Measurements from ENCODE around the gene FOXP4. TPM values are rescaled to one million over a fixed set of nuclear protein-coding genes. Genes with fewer than 3 reads are reported as not detected.

The FOXP4 gene
- total RNA-seq, 2 donors from 2014 or later, result 8.6 to 10.5 TPM

GRCh38 chr6:41646026-41646795 lies 100.0 kb downstream of the FOXP4 start:
- H3K36me3 ChIP-seq (replicated peaks in 1 of 2; ENCODE audit: insufficient read depth in 1 of 2, low read depth in 2 of 2), result no peaks in the 10 kb centered on the region
- WGBS, 2 donors, result 65 to 77% methylated on average over 8 to 14 of the region's 14 CpGs
- DNase-seq (no peak), ATAC-seq (no peak)
- no peaks in the 10 kb centered on the region for H3K9me3 ChIP-seq
- no peak overlapping the region for H3K4me3 ChIP-seq
- H3K27ac ChIP-seq, result no peak overlapping the region
- intact Hi-C loops (cut with DNase I), result no loop called here
- H3K27me3 ChIP-seq, result no peaks in the 10 kb centered on the region
- no peaks in the 10 kb centered on the region for H3K4me1 ChIP-seq
- no peak for TF ChIP-seq POLR2A (IDR thresholded peaks at IDR 0.05)
- no peak for TF ChIP-seq CTCF (IDR thresholded peaks at IDR 0.05)

- 86% methylated on average over 9 of the region's 9 CpGs; no CpG with 5 or more reads in 1 of the 2 donors for WGBS, 2 donors
- H3K9me3 ChIP-seq, result no peaks in the 10 kb centered on the region
- no peaks in the 10 kb centered on the region for H3K4me1 ChIP-seq
- H3K27me3 ChIP-seq, result no peaks in the 10 kb centered on the region
- H3K4me3 ChIP-seq, result no peak overlapping the region
- H3K36me3 ChIP-seq (replicated peaks in 1 of 2; ENCODE audit: insufficient read depth in 1 of 2, low read depth in 2 of 2), result no peaks in the 10 kb centered on the region
- intact Hi-C loops (cut with DNase I), result no loop called here
- H3K27ac ChIP-seq, result no peak overlapping the region
- TF ChIP-seq POLR2A (IDR thresholded peaks at IDR 0.05) (no peak), CTCF (IDR thresholded peaks at IDR 0.05) (no peak)
- DNase-seq, result no peak
- ATAC-seq, result no peak
These were observed 100.9 kb downstream of the FOXP4 start for GRCh38 chr6:41647061-41647511.

GRCh38 chr6:41648070-41648585 lies 101.9 kb downstream of the FOXP4 start:
- DNase-seq (no peak), ATAC-seq (no peak)
- Histone ChIP-seq H3K36me3 (replicated peaks in 1 of 2; ENCODE audit: insufficient read depth in 1 of 2, low read depth in 2 of 2) (no peaks in the 10 kb centered on the region), H3K27me3 (no peaks in the 10 kb centered on the region), H3K27ac (no peak overlapping the region), H3K4me1 (no peaks in the 10 kb centered on the region), H3K9me3 (no peaks in the 10 kb centered on the region), H3K4me3 (no peak overlapping the region)
- TF ChIP-seq CTCF (IDR thresholded peaks at IDR 0.05) (no peak), POLR2A (IDR thresholded peaks at IDR 0.05) (no peak)
- intact Hi-C loops (cut with DNase I), result no loop called here
- WGBS, 2 donors, result 63 to 69% methylated on average over 6 to 7 of the region's 7 CpGs

GRCh38 chr6:41648921-41649320 lies 102.7 kb downstream of the FOXP4 start:
- DNase-seq (no peak), ATAC-seq (no peak)
- intact Hi-C loops (cut with DNase I), result no loop called here
- H3K9me3 ChIP-seq, result no peaks in the 10 kb centered on the region
- WGBS, 2 donors, result 70 to 76% methylated on average over 5 of the region's 5 CpGs
- H3K4me1 ChIP-seq, result no peaks in the 10 kb centered on the region
- H3K27ac ChIP-seq, result no peak overlapping the region
- H3K27me3 ChIP-seq, result no peaks in the 10 kb centered on the region
- TF ChIP-seq CTCF (IDR thresholded peaks at IDR 0.05) (no peak), POLR2A (IDR thresholded peaks at IDR 0.05) (no peak)
- no peaks in the 10 kb centered on the region for H3K36me3 ChIP-seq (replicated peaks in 1 of 2; ENCODE audit: insufficient read depth in 1 of 2, low read depth in 2 of 2)
- H3K4me3 ChIP-seq, result no peak overlapping the region

GRCh38 chr6:41649596-41649995 lies 103.4 kb downstream of the FOXP4 start:
- Histone ChIP-seq H3K27me3 (no peaks in the 10 kb centered on the region), H3K4me3 (no peak overlapping the region), H3K27ac (no peak overlapping the region), H3K9me3 (no peaks in the 10 kb centered on the region), H3K36me3 (replicated peaks in 1 of 2; ENCODE audit: insufficient read depth in 1 of 2, low read depth in 2 of 2) (no peaks in the 10 kb centered on the region), H3K4me1 (no peaks in the 10 kb centered on the region)
- TF ChIP-seq POLR2A (IDR thresholded peaks at IDR 0.05), result no peak
- no peak for TF ChIP-seq CTCF (IDR thresholded peaks at IDR 0.05)
- ATAC-seq, result no peak
- intact Hi-C loops (cut with DNase I), result no loop called here
- WGBS, 2 donors, result 87 to 88% methylated on average over 10 of the region's 10 CpGs
- DNase-seq, result no peak

Measured in body of pancreas (tissue), 4 donors.